ENCODE measurements around the gene TFRC.
"Not testable (repeated sequence)": the region's sequence is repeated elsewhere in the genome, so short reads cannot be mapped to it uniquely, and the experiment has no call there.

TFRC gene

DNA sequence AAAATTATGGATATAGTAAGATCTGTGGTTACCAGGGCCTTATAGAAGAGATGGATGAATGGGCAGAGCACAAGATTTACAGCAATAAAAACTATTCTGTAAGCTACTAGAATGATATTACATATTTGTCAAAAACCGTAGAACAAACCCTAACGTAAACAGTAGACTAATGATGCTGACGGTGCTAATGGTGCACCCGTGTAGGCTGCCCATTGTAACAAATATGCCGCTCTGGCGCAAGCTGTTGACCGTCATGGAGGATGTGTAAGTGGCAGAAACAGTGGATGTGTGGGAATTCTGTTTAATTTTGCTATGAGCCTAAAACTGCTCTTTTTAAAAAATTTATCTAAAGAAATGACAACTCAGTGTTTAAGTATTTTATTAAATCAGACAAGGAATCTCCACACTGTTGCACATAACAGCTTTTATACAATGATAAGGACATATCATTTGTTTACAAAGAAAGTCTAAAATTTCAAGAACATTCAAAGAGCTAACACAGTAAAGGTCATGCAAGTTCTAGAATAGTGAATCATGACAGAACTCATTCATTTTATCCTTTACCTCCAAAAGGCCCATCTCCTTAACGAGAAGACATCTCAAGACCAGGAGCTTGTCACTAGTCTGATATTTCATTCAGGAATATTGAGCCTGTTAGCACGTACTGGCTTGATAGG, 32.8 kb downstream of the TFRC start:
- DNase-seq (ENCODE audit: low read depth in 2 of 2) = no peak

DNA sequence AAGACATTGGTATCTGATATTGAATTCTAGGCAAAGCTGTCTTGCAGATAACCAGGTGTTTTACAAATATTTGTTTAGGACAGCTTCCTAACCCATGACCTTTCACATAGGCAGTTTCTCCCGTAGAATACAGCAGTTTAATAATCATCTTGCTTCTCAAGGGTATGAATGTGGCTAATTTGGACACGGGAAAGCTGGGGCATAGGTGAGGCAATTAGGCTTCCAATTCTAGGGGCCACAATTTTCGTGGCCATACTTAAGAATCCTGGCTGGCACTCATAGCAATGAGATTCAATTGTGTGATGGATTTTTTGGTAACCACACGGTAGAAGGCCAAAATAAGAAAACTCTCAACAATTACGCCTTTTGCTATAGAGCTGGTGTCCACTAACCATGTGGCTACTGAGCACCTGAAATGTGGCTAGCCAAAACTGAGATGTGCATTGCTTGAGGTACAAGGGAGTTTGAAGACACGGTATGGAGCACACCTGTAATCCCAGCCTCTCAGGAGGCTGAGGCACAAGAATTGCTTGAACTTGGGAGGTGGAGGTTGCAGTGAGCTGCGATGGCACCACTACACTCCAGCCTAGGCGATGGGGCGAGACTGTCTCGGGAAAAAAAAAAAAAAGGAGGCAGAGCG, 34.4 kb downstream of the TFRC start:
- DNase-seq (ENCODE audit: low read depth in 2 of 2) = no peak

DNA sequence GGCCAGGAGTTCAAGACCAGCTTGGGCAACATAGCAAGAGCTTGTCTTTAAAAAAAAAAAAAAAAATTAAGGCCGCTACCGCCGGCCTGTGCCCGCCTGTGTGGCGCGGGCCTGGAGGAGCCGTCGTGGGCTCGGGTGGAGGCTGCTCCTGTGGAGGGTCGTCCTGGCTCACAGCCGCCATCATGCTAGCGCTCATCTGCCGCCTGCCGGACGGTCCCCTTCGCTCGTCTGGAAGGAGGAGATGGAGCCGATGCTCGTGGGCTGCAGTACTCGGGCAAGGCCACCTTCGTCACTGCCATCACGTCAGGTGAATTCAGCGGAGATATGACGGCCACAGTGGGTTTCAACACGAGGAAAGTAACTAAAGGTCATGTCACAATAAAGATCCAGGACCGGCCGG, 37.4 kb downstream of the TFRC start:
- DNase-seq (ENCODE audit: low read depth in 2 of 2) = no peak

DNA sequence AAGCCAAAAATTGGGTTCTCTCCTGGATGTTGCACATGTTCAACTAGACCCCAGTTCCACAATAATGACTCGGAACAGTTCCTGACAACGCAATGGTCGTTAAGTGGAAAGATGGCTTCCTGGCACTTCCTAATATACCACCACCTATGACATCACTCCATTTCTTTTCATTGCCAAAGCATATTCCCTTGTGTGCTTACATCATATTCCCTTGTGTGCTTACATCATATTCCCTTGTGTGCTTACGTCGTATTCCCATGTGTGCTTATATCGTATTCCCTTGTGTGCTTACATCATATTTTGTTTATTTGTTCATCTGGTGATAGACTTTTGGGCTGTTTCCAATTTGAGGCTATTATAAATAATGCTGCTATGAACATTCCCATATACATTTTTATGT, 39.2 kb downstream of the TFRC start:
- no peak for DNase-seq (ENCODE audit: low read depth in 2 of 2)

DNA sequence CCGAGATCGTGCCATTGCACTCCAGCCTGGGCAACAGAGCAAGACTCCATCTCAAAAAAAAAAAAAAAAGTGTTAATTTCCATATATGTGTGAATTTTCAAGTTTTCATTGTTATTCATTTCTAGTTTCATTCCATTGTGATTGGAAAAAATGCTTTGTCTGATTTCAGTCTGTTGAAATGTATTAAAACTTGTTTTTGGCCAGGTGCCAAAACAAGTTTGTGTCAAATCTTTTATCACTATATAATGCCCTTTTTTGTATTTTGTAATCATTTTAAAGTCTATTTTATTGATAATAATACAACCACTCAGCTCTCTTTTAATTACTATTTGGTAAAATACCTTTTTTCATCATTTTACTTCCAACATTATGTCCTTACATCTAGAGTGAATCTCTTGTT, 42.5 kb downstream of the TFRC start:
- no peak for DNase-seq (ENCODE audit: low read depth in 2 of 2)

DNA sequence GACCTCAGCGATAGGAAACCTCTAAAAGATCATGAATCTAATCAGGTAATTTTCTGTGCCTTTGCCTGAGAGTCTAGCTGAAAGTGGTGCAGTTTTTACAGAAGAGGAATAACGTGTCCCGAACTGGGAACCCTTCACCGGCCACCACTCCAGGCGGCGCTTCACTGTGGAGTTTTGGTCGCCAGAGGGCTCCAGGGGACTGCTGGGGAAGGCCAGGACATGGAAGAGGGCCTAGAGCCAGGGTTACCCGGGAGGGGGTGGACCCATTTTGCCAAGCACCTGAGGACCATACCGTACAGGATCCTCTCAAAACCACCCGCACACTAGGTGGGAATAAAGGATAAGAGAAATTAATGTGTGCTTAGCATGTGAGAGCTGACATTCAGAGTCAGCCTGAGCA, 55.8 kb downstream of the TFRC start:
- DNase-seq (ENCODE audit: low read depth in 2 of 2) = not testable (repeated sequence)

DNA sequence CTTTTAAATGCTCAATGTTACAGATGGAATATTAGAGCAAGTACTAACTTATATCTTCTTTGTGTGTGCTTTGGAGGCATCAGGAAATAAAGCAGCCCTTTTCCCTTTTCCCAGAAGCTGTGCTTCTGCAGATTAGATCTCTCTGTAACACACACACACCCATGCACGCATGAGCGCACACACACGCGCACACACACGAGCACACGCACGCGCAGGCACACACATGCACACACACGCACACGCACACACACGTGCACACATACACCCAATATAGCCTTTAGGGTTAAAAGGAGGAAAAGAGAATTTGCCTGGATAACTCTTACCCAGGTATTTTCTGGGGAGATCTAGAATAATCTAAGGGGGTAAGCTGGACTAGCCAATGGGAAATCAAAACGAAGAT, 56.9 kb downstream of the TFRC start:
- DNase-seq (ENCODE audit: low read depth in 2 of 2) = no peak

DNA sequence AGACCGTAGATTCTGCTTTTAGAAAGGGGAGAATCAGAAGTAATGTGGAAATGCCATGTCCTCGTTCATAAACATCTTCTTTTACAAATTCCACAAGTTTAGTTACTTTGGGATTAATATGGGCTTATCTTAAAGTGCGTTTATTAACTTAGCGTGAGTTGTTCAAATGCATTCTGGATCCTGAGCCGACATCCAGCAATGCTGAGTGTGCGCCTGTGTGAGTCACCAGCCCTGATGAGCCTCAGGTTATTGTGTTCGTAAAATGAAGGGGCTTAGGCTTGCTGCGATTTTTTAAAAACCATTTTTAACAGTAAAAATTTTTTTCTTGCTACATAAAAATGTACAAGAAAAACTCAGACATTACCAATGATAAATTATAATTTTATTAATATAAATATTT, 57.9 kb downstream of the TFRC start:
- DNase-seq (ENCODE audit: low read depth in 2 of 2) = no peak

DNA sequence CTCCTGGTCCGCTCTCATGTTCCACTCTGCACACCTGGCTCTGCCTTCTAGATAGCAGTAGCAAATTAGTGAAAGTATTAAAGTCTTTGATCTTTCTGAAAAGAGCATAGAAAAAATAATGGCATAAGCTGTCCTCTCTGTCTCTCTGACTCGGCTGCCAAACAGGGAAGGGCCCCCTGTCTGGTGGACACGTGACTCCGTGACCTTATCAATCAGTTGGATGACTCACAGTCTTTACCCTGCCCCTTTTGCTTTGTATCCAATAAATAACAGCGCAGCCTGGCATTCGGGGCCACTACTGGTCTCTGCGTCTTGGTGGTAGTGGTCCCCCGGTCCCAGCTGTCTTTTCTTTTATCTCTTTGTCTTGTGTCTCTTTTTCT, 59.4 kb downstream of the TFRC start:
- DNase-seq (ENCODE audit: low read depth in 2 of 2) = not testable (repeated sequence)

DNA sequence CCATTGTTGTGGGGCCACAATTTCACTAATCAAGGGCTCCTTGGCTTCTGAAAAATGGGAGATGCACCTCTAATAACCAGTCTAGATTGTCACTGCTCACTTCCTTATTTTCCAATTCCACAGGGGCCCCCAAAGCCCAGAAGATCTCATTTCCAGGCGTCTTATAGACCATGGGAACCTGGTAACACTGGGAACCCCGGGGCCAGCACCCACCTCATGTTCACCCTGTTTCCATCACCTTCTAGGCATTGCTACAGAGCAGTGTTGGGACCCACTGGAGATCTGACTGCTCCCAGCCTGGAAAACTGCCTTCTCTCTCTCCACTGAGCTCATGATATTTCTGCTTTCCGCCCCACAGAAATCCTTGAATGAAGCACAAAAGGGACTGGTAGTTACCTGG, 61.5 kb downstream of the TFRC start:
- no peak for DNase-seq (ENCODE audit: low read depth in 2 of 2)

DNA sequence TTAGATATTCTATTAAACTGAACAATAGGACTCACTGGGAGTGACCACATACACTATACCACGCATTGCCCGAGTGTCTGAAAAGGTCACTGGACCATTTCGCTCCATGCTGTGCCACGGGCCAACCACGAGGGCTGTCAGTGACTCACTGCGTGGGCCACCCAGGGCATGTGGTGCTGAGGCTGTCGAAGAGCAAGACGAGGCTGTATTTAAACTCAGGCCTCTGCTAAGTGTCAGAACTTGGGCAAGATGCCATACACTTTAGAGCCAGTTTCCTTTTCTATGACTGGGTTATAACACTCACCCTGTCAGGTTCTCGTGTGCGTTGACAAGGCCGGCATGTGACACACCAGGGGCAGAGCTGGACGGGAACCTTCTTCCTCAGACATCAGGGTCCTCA, 62.3 kb downstream of the TFRC start:
- not testable (repeated sequence) for DNase-seq (ENCODE audit: low read depth in 2 of 2)

DNA sequence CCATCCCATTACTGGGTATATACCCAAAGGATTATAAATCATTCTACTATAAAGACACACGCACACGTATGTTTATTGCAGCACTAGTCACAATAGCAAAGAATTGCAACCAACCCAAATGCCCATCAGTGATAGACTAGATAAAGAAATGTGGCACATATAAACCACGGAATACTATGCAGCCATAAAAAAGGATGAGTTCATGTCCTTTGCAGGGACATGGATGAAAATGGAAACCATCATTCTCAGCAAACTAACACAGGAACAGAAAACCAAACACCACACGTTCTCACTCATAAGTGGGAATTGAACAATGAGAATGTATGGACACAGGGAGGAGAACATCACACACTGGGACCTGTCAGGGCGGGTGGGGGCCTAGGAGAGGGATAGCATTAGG, 63.7 kb downstream of the TFRC start:
- not testable (repeated sequence) for DNase-seq (ENCODE audit: low read depth in 2 of 2)

DNA sequence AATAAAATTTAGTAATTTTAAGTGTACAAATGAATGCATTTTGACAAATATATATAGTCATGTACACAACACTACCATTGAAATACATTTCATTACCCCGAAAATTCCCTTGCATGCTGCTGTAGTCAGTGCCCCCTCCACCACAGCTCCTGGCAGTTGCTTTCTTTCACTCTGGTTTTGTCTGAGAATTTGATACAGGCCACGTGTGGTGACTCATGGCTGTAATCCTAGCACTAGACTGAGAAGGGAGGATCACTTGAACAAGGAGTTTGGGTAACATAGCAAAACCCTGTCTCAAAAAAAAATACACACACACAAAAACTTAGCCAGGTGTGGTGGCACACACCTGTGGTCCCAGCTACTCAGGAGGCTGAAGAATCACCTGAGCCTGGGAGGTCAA, 65.4 kb downstream of the TFRC start:
- no peak for DNase-seq (ENCODE audit: low read depth in 2 of 2)

DNA sequence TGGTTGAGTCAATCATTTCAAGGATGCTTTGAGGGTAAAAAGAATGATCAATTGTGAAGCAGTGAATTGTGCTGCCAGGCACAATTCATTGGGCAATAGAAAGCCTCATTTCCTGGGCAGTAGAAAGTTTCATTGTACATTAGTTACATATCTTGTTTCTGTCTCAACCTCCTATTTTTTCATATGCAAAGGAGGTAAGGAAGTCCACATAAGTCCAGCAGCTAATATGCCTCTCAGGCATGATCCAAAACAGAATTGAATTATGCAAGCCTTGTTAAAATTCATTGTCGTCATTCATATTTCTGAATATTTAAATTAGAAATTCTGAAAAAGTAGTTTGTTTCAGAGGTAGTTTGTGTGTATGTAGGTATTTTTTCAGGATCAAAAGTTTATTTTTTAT, 65.8 kb downstream of the TFRC start:
- DNase-seq (ENCODE audit: low read depth in 2 of 2) = no peak

DNA sequence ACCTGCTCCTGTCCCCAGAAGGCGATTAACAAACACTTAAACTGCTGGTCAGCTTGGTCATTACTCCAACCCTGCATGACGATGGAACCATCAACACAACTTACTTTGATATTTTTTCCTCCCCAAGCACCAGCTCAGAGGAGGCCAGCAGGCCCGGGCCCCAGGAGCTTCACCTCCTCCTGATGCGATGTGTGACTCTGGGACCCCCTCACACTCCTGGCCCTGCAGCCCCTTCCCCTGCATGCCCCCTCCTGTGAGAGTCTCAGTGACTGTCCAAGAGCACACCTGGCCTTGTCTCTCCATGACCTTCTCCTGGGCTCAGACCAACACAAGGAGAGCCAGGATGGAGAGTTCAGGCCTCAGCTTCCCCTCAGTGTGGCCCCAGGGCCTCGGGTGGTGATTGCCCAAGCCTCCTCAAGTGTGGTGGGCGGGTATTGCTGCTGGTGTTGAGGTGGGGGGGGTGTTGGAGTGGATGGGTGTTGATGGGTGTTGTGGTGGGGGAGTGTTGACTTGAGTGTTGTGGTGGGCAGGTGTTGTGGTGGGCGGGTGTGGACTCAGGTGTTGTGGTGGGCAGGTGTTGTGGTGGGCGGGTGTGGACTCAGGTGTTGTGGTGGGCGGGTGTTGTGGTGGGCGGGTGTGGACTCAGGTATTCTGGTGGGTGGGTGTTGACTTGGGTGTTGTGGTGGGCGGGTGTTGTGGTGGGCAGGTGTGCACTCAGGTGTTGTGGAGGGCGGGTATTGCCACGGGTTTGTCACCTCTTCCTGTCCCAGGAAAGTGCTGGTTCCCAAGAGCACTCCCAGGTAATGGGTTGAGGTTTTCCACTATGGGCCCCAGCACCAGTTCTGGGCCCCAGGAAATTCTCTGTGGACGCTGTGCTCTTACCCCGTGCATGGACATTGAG, 68.1 kb downstream of the TFRC start:
- no peak for DNase-seq (ENCODE audit: low read depth in 2 of 2)

DNA sequence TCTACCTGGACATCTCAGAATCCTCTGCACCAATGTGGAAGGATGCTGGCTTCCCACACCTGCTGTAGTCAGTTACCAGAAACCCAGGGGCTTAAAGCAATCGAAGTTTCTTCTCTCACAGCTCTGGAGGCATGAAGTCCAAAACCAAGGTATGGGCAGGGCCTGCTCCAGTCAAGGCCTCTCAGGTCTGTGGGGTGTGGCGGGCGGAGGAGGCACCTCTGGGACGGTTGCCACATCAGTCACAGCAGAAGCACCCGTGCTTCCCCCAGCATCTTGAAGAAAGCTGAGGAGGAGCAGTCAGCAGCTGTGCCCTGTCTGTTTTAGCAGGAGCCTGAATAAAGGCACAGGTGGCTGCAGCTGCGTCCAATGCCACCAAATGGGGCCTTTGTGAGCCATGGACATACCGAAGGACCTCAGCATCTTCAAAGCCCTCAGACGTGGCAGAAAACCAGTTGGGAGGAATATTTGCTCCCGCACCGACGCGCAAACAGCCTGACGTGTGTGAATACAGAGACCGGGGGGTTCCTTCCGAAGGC, 68.9 kb downstream of the TFRC start:
- DNase-seq (ENCODE audit: low read depth in 2 of 2) = no peak

DNA sequence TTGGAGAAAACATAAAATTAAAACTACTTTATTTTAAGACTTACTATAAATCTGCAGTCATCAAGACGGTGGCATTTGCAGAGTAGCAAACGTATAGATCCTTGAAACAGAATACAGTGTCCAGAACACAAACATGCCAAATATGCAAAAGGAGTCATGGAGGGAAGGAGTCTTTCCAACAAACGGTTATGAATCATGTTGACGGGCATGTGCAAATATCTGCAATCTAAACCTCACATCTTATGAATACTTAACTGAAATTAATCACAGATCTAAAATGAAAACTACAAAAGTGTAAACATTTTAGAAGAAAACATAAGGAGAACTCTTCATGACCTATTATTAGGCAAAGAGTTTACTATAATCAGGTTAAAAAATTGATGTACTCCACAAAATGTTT, 69.4 kb downstream of the TFRC start:
- DNase-seq (ENCODE audit: low read depth in 2 of 2) = no peak

DNA sequence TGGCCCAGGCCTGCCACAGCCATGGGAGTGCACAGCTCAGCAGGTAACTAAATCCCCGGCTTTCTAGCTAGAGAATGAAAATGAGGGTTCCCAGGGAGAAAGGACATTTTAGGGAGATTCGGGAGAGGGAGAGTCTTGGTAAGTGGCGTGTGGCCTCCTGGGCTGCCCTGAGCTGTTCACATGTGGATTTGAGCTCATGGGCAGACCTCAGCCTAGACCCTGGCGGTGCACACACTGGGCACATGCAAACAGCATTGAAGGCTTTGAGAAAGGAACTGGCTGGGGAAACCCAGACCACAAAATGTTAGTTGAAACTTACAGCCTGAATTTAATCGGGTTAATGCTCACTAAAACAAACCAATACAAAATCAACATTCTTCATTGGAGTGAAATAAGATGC, 72.4 kb downstream of the TFRC start:
- DNase-seq (ENCODE audit: low read depth in 2 of 2) = no peak

DNA sequence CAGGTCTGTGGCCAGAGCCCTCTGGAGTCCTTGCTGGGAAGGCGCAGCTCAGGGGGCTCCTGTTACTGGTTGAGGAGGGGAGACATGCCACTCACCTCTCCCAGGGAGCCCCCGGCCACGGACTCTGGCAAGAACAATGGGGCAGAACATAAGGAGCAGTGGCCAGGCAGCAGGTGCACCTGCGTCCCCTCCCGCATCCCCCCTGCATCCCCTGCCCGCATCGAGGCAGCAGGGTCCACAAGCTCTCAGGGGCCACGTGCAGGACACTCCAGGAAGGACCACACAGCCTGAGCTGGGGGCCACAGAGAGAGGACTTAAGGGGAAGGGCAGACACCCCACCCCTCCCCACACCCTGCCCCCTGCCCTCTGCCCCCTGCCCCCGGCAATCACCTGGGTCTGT, 73.0 kb downstream of the TFRC start:
- DNase-seq (ENCODE audit: low read depth in 2 of 2) = no peak

DNA sequence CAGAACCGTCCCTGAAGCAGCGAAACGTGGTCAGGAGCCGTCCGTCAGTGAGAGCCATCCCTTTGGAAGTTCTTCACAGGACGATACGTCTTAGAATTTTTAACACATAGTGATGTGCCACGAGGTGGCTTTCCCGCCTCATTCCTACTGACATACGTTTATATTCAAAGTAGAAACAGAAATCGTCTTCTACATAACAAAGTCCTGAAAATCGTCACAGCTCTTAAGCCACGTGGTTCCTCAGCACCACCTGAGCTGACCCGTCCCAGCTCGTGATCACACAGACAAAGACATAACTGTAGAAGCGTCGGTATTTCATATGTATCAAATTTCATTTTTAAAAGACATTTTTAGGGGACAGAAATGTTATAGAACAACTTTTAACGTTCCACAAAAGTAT, 73.5 kb downstream of the TFRC start:
- no peak for DNase-seq (ENCODE audit: low read depth in 2 of 2)

DNA sequence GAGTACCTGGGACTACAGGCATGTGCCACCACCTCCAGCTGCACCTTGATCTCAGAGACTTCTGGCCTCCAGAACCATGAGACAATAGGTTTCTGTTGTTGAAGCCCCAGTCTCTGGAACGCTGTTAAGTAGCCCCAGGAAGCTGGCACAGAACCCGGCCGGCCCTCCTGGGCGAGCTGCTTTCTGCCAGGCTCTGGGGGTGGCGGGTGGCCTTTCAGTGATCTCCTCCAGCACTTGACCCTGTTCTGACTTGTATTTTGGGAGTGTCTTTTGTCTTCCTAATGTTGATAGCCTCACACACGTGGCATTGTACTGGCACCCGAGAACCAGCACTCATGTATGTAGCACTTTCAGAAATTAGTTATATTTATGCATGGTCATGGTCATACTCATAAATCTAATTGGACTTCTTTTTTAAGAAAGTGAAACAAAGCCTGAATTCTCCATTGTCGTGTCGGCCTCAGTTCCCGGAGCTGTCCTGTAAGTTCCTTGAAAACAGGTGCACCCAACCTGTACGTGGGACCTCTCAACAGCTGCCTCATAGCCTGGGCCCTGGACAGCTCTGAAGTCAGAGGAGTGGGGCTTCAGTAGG, 74.0 kb downstream of the TFRC start:
- DNase-seq (ENCODE audit: low read depth in 2 of 2) = no peak

DNA sequence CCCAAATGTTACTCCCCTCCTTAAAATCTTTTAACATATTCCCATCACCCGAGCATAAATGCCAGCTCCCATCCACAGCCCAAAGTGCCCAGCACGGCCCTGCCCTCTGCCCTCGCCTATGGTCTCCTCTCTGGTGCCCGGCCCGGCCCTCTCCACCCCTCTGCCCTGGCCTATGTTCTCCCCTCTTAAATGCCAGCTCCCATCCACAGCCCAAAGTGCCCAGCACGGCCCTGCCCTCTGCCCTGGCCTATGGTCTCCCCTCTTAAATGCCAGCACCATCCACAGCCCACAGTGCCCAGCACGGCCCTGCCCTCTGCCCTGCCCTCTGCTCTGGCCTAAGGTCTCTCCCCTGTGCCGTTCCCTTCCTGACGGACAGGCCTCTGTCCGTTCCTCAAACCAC, 76.6 kb downstream of the TFRC start:
- DNase-seq (ENCODE audit: low read depth in 2 of 2) = not testable (repeated sequence)

All from stimulated activated CD4-positive, alpha-beta T cell treated with anti-CD3 and anti-CD28 coated beads, Interleukin-4, amount 100 ng/mL, for 48 hours (primary cell).